ENCODE data around the gene ZBTB11. TPM values are rescaled to one million over a fixed set of nuclear protein-coding genes. Genes with fewer than 3 reads are reported as not detected.
A peak's percentile ranks its signal among the peaks of the same experiment; 100 is the strongest.

The ZBTB11 gene
- total and polyA plus RNA-seq, 9 of the 15 experiments (the other 6 are each of a cell fraction or from before 2014, with no cell fraction given) = 6.2 to 31.9 (median 21.4) TPM

DNA sequence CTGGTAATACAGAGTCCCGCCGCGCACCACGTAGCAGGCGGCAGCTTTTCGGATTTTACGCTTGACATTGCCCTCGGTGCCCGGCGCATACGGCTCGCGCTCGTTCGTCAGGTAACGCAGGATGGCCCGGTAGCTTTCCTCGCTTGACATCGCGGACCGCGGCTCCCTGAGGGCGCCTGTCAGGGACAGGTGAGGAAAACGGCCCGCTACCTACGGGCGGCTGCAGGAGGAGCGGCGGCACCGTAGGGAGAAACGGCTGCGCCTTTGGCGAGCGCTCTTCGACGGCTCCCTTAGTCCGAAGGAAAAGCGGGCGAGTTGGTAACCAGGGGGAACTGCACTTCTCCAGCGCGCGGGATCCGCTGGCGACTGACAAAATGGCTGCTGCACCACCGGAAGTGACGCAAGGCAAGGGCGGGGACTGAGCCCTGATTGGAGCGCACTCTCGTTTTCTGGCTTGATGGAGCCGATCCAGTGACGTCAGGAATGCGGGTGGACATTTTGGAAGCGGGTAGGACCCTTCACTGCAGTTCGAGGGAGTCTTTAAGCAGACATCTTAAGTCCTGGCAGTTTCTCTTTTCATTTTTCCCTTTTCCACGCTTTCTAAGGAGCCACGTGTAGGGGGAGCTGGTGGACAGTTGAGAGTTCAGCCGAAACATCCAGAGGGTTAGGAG, at the start of gene ZBTB11 (continued):
- TF ChIP-seq HNRNPL (IDR thresholded peaks at IDR 0.05; ENCODE audit: low read depth, low read length) = no peak
- no peak for TF ChIP-seq MIER1 (IDR thresholded peaks at IDR 0.05; ENCODE audit: low read depth)
- no peak for TF ChIP-seq ZNF584 (CRISPR knock-in tag; IDR thresholded peaks at IDR 0.05; ENCODE audit: low read depth)
- TF ChIP-seq, protein P1, sequence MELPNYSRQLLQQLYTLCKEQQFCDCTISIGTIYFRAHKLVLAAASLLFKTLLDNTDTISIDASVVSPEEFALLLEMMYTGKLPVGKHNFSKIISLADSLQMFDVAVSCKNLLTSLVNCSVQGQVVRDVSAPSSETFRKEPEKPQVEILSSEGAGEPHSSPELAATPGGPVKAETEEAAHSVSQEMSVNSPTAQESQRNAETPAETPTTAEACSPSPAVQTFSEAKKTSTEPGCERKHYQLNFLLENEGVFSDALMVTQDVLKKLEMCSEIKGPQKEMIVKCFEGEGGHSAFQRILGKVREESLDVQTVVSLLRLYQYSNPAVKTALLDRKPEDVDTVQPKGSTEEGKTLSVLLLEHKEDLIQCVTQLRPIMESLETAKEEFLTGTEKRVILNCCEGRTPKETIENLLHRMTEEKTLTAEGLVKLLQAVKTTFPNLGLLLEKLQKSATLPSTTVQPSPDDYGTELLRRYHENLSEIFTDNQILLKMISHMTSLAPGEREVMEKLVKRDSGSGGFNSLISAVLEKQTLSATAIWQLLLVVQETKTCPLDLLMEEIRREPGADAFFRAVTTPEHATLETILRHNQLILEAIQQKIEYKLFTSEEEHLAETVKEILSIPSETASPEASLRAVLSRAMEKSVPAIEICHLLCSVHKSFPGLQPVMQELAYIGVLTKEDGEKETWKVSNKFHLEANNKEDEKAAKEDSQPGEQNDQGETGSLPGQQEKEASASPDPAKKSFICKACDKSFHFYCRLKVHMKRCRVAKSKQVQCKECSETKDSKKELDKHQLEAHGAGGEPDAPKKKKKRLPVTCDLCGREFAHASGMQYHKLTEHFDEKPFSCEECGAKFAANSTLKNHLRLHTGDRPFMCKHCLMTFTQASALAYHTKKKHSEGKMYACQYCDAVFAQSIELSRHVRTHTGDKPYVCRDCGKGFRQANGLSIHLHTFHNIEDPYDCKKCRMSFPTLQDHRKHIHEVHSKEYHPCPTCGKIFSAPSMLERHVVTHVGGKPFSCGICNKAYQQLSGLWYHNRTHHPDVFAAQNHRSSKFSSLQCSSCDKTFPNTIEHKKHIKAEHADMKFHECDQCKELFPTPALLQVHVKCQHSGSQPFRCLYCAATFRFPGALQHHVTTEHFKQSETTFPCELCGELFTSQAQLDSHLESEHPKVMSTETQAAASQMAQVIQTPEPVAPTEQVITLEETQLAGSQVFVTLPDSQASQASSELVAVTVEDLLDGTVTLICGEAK (IDR thresholded peaks at IDR 0.05) = peak; percentile 96
- TF ChIP-seq, protein P1 (CRISPR knock-in tag; IDR thresholded peaks at IDR 0.05) = no peak
- peak; percentile 83 for TF ChIP-seq RBFOX2 (IDR thresholded peaks at IDR 0.05; ENCODE audit: low read depth, low read length)
- no peak for TF ChIP-seq JUNB (CRISPR knock-in tag; conservative IDR thresholded peaks at IDR 0.05)
- TF ChIP-seq, protein P2, sequence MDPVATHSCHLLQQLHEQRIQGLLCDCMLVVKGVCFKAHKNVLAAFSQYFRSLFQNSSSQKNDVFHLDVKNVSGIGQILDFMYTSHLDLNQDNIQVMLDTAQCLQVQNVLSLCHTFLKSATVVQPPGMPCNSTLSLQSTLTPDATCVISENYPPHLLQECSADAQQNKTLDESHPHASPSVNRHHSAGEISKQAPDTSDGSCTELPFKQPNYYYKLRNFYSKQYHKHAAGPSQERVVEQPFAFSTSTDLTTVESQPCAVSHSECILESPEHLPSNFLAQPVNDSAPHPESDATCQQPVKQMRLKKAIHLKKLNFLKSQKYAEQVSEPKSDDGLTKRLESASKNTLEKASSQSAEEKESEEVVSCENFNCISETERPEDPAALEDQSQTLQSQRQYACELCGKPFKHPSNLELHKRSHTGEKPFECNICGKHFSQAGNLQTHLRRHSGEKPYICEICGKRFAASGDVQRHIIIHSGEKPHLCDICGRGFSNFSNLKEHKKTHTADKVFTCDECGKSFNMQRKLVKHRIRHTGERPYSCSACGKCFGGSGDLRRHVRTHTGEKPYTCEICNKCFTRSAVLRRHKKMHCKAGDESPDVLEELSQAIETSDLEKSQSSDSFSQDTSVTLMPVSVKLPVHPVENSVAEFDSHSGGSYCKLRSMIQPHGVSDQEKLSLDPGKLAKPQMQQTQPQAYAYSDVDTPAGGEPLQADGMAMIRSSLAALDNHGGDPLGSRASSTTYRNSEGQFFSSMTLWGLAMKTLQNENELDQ (CRISPR knock-in tag; IDR thresholded peaks at IDR 0.05; ENCODE audit: borderline replicate concordance) = no peak
- TF ChIP-seq GTF2E2 (tag; IDR thresholded peaks at IDR 0.05) = 0 out of 2 replicates have a peak, but pooled peaks have one; percentile 36
- TF ChIP-seq, protein P3, sequence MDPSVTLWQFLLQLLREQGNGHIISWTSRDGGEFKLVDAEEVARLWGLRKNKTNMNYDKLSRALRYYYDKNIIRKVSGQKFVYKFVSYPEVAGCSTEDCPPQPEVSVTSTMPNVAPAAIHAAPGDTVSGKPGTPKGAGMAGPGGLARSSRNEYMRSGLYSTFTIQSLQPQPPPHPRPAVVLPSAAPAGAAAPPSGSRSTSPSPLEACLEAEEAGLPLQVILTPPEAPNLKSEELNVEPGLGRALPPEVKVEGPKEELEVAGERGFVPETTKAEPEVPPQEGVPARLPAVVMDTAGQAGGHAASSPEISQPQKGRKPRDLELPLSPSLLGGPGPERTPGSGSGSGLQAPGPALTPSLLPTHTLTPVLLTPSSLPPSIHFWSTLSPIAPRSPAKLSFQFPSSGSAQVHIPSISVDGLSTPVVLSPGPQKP (CRISPR knock-in tag; IDR thresholded peaks at IDR 0.05) = no peak
- TF ChIP-seq, protein P4, sequence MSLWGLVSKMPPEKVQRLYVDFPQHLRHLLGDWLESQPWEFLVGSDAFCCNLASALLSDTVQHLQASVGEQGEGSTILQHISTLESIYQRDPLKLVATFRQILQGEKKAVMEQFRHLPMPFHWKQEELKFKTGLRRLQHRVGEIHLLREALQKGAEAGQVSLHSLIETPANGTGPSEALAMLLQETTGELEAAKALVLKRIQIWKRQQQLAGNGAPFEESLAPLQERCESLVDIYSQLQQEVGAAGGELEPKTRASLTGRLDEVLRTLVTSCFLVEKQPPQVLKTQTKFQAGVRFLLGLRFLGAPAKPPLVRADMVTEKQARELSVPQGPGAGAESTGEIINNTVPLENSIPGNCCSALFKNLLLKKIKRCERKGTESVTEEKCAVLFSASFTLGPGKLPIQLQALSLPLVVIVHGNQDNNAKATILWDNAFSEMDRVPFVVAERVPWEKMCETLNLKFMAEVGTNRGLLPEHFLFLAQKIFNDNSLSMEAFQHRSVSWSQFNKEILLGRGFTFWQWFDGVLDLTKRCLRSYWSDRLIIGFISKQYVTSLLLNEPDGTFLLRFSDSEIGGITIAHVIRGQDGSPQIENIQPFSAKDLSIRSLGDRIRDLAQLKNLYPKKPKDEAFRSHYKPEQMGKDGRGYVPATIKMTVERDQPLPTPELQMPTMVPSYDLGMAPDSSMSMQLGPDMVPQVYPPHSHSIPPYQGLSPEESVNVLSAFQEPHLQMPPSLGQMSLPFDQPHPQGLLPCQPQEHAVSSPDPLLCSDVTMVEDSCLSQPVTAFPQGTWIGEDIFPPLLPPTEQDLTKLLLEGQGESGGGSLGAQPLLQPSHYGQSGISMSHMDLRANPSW (CRISPR knock-in tag; IDR thresholded peaks at IDR 0.05) = no peak
- TF ChIP-seq CSDE1 (IDR thresholded peaks at IDR 0.05) = peak in 1 of 2 experiments; percentile 85; a peak in 1 of 4 replicates

All from K562 (cell line).